Peyer's patch (tissue), 4 donors: ENCODE data around the gene WNK1. TPM values are rescaled to one million over a fixed set of nuclear protein-coding genes. Genes with fewer than 3 reads are reported as not detected.

Experiments used
- DNase-seq, 3 donors: peaks; one replicate each; pipeline ENCODE4 v3.0.0-alpha.2; 2017 to 2019
- H3K27ac ChIP-seq, 4 donors: fragments of 200-600 bp; sonication (generic); one replicate each; pipeline ENCODE4 v1.5.1; 2016 to 2019
- H3K27me3 ChIP-seq, 2 donors: fragments of 200-600 bp; sonication (generic); one replicate each; pipeline ENCODE4 v1.5.1; 2019
- H3K36me3 ChIP-seq, 3 donors: fragments of 200-600 bp; sonication (generic); one replicate each; pipeline ENCODE4 v1.5.1; 2016 to 2019
- H3K4me1 ChIP-seq, 4 donors: fragments of 200-600 bp; sonication (generic); one replicate each; pipeline ENCODE4 v1.5.1; 2016 to 2019
- H3K4me3 ChIP-seq, 4 donors: fragments of 200-600 bp; sonication (generic); 1 replicate in 3 of 4; 2 replicates in 1 of 4; pipeline ENCODE4 v1.5.1; 2016 to 2019; ENCODE audit warnings: mild to moderate bottlenecking in 1 of 4
- H3K9me3 ChIP-seq, 4 donors: fragments of 200-600 bp; sonication (generic); one replicate each; pipeline ENCODE4 v1.5.1; 2016 to 2019; ENCODE audit warnings: mild to moderate bottlenecking in 1 of 4
- POLR2A ChIP-seq, 2 donors: fragments of 450-650 bp; IDR thresholded peaks; one replicate each; pipeline ENCODE4 v1.5.1; 2017; ENCODE audit warnings: antibody characterized with exemption in 2 of 2, mild to moderate bottlenecking in 2 of 2, moderate library complexity in 2 of 2
- total RNA-seq, 4 donors: library from RNA; depleted of rRNA; stranded (reverse); fragments of >200 nt; gene quantifications; one replicate each; pipeline ENCODE4 v1.1.0, GENCODE V29; 2016
- TF ChIP-seq, protein P1 (sequence below), 6 experiments: fragments of 450-650 bp in 4 of 6; fragments of 200-600 bp in 2 of 6; sonication (generic) in 1 of 6; IDR thresholded peaks; one replicate each; pipeline ENCODE4 v1.5.1; 2017 to 2019; ENCODE audit warnings: antibody characterized with exemption in 6 of 6, mild to moderate bottlenecking in 3 of 6, moderate library complexity in 1 of 6

The WNK1 gene
- total RNA-seq, 4 donors from 2014 or later, result 83.2 to 198 (median 144) TPM

DNA sequence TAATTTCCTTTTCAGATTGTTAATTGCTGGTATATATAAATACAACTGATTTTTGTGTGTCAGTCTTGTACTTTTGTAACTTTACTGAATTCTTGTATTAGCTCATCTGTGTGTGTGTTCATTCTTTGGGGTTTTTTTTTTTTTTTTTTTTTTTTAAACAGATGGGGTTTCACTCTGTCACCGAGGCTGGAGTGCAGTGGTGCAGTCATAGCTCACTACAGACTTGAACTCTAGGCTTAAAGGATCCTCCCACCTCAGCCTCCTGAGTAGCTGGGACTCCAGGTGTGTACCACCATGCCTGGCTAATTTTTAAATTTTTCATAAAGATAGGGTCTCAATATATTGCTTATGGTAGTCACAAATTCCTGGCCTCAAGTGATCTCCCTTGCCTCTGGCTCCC, 68.0 kb downstream of the WNK1 start:
- no peaks in the 10 kb centered on the region for H3K4me1 ChIP-seq
- no peaks in the 10 kb centered on the region for H3K36me3 ChIP-seq
- H3K27me3 ChIP-seq, result no peaks in the 10 kb centered on the region
- TF ChIP-seq POLR2A (IDR thresholded peaks at IDR 0.05), result no peak
- TF ChIP-seq, protein P1, sequence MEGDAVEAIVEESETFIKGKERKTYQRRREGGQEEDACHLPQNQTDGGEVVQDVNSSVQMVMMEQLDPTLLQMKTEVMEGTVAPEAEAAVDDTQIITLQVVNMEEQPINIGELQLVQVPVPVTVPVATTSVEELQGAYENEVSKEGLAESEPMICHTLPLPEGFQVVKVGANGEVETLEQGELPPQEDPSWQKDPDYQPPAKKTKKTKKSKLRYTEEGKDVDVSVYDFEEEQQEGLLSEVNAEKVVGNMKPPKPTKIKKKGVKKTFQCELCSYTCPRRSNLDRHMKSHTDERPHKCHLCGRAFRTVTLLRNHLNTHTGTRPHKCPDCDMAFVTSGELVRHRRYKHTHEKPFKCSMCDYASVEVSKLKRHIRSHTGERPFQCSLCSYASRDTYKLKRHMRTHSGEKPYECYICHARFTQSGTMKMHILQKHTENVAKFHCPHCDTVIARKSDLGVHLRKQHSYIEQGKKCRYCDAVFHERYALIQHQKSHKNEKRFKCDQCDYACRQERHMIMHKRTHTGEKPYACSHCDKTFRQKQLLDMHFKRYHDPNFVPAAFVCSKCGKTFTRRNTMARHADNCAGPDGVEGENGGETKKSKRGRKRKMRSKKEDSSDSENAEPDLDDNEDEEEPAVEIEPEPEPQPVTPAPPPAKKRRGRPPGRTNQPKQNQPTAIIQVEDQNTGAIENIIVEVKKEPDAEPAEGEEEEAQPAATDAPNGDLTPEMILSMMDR (IDR thresholded peaks at IDR 0.05), result no peak
- H3K27ac ChIP-seq, result no peak overlapping the region
- DNase-seq, result no peak
- H3K4me3 ChIP-seq, result no peak overlapping the region
- H3K9me3 ChIP-seq, result no peaks in the 10 kb centered on the region

GRCh38 chr12:823028-823698, 70.8 kb downstream of the WNK1 start:
- Histone ChIP-seq H3K36me3 (peaks cover 0 to 11% (median 0%) of the 10 kb centered on the region in 3 donors), H3K9me3 (no peaks in the 10 kb centered on the region), H3K27ac (no peak overlapping the region), H3K4me1 (no peaks in the 10 kb centered on the region), H3K4me3 (no peak overlapping the region), H3K27me3 (no peaks in the 10 kb centered on the region)
- no peak for DNase-seq
- TF ChIP-seq, protein P1 (IDR thresholded peaks at IDR 0.05), result no peak
- TF ChIP-seq POLR2A (IDR thresholded peaks at IDR 0.05), result no peak

DNA sequence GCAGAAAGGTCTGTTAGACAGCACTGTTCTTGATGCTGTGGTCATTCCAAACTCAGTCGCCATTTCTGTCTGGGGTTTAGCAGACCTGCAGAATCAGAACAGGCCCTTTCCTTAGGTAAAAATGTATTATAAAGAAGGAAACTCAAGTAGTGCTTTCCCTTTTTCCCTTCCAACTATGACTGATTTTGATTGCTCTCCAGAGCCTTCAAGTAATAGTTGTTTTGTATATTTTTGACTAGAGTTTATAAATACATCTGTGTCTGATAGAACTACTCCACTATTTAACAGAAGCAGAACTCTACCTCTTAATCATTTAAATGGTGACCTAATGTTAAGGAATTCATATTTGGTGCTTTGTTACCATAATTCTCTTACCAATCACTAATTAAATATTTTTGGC, 74.0 kb downstream of the WNK1 start:
- no peak for TF ChIP-seq POLR2A (IDR thresholded peaks at IDR 0.05)
- TF ChIP-seq, protein P1 (IDR thresholded peaks at IDR 0.05), result no peak
- no peak for DNase-seq

DNA sequence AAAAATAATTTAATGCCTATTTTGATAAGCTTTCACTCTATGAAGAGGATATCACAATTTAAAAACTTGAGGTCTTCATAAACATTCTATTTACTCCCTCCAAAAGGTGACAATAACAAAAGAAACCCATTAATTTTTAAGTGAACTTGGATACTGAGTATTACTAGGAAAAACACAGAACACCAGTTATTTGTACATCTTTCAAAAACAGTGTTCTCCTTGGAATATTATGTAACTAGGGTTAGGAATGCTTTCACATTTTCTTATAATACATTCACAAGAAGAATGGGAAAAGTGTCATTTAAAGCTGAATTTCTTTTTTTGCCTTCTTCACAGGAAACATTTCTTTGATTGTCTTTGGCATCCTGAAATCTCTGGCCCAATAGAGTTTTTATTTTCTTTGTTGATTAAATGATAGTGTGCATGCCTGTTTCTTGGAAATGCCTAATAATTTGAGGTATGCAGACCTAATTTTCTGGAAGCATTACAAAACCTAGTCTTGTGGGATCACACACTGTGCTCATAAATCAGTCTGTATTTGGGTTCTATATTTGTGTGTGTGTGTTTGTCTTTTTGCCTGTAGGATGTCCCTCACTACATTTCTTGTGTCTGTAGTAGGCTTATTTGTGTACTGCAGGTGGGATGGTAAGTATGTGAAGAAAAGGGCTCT, 76.5 kb downstream of the WNK1 start:
- no peaks in the 10 kb centered on the region for H3K27me3 ChIP-seq
- no peak for DNase-seq
- no peak for TF ChIP-seq POLR2A (IDR thresholded peaks at IDR 0.05)
- TF ChIP-seq, protein P1 (IDR thresholded peaks at IDR 0.05), result no peak
- H3K4me3 ChIP-seq, result no peak overlapping the region
- H3K27ac ChIP-seq, result no peak overlapping the region
- no peaks in the 10 kb centered on the region for H3K9me3 ChIP-seq
- peaks cover 0 to 39% (median 0%) of the 10 kb centered on the region in 3 donors for H3K36me3 ChIP-seq
- no peaks in the 10 kb centered on the region for H3K4me1 ChIP-seq

More for the DNA sequence above, 74.0 kb downstream of the WNK1 start:
- peaks cover 0 to 39% (median 0%) of the 10 kb centered on the region in 3 donors for H3K36me3 ChIP-seq
- H3K4me1 ChIP-seq, result no peaks in the 10 kb centered on the region
- no peak overlapping the region for H3K27ac ChIP-seq
- no peak overlapping the region for H3K4me3 ChIP-seq
- H3K9me3 ChIP-seq, result no peaks in the 10 kb centered on the region
- H3K27me3 ChIP-seq, result no peaks in the 10 kb centered on the region

DNA sequence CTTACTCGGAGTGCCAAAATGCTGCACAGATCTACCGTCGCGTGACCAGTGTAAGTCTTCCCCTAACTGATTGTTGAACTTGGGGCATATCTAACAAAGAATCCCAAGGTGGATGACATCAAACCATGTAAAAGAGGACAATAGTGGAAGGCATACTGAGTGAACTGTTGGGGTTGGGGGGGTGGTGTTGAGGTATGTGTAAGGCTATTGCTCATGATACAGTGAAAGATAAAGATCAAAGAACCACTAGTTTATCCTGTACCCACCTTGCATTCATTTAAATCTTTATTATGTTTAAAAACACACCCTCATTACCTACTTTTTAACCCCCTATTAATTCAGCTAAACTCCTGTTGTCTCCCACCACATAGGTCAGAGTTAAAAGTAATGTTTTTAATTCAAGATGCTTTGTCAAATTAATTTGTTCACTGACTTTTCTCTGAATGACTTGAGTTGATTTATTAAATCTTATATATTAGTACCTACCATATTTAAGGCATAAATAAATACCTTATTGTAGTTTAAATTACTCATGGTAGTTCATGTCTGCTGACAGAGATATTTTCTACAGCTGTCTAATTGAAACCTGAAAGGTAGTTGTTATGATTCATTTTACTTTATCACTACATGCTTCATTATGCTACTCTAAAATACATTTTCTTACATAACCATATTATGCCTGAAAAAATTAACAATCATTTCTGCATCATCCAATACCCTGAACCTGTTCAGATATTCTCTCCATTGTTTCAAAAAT, 77.9 kb downstream of the WNK1 start:
- Histone ChIP-seq H3K9me3 (no peaks in the 10 kb centered on the region), H3K4me1 (no peaks in the 10 kb centered on the region), H3K36me3 (peaks cover 0 to 39% (median 0%) of the 10 kb centered on the region in 3 donors), H3K4me3 (no peak overlapping the region), H3K27me3 (no peaks in the 10 kb centered on the region), H3K27ac (no peak overlapping the region)
- TF ChIP-seq POLR2A (IDR thresholded peaks at IDR 0.05), result no peak
- TF ChIP-seq, protein P1 (IDR thresholded peaks at IDR 0.05), result no peak
- no peak for DNase-seq
